Vagina (tissue), 2 donors: Measurements from ENCODE around the gene CTNND2.

Source experiments
- POLR2A ChIP-seq, 2 donors: fragments of 450-650 bp; IDR thresholded peaks; one replicate each; pipeline ENCODE4 v1.6.1; 2017; ENCODE audit warnings: antibody characterized with exemption in 2 of 2, mild to moderate bottlenecking in 2 of 2, moderate library complexity in 2 of 2
- POLR2AphosphoS5 ChIP-seq, 2 donors: sonication (generic); formaldehyde crosslinking; IDR thresholded peaks; one replicate each; pipeline ENCODE4 v1.9.0; 2017; ENCODE audit warnings: antibody characterized with exemption in 2 of 2, mild to moderate bottlenecking in 2 of 2, low read depth in 1 of 2; ENCODE audit not compliant: insufficient read depth in 1 of 2

- TF ChIP-seq POLR2A (IDR thresholded peaks at IDR 0.05) = no peak
- TF ChIP-seq POLR2AphosphoS5 (IDR thresholded peaks at IDR 0.05; ENCODE audit: insufficient read depth in 1 of 2, low read depth in 1 of 2) = no peak
Observed at GRCh38 chr5:11443831-11444230, 460.4 kb downstream of the CTNND2 start.
